ENCODE measurements around the gene PTPRD.
"Not testable (repeated sequence)": the region's sequence is repeated elsewhere in the genome, so short reads cannot be mapped to it uniquely, and the experiment has no call there.

The PTPRD gene

DNA sequence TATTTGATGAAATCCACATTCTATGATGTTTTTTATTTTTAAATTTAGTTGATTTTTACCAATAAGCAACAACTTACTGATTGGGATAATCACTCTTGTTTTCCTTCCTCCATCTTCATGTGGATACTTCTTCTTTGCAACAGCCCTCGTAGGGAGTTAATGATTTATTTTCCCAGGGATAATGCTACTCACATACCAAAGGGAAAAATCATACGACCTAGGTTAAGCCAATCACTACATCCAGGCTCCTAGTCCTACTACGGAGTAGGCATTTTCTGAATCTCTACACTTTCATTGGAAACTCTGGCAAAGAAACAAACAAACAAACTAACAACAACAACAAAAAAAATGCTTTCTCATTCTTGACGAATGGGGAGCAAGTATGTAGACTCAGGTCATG lies 663.4 kb downstream of the PTPRD start:
- no peaks in the 10 kb centered on the region for H3K9me3 ChIP-seq (ENCODE audit: control insufficient read depth, insufficient read depth, low read length)
- no peaks in the 10 kb centered on the region for H3K27me3 ChIP-seq (ENCODE audit: control insufficient read depth, insufficient read depth, low read length)
- H3K36me3 ChIP-seq (ENCODE audit: control insufficient read depth, insufficient read depth, low read length), result no peaks in the 10 kb centered on the region
- no peaks in the 10 kb centered on the region for H3K4me1 ChIP-seq (ENCODE audit: control insufficient read depth, insufficient read depth, low read length)
- H3K4me3 ChIP-seq (ENCODE audit: low read depth, low read length), result no peak overlapping the region
- H3K9ac ChIP-seq (ENCODE audit: low read depth, low read length), result no peak overlapping the region

DNA sequence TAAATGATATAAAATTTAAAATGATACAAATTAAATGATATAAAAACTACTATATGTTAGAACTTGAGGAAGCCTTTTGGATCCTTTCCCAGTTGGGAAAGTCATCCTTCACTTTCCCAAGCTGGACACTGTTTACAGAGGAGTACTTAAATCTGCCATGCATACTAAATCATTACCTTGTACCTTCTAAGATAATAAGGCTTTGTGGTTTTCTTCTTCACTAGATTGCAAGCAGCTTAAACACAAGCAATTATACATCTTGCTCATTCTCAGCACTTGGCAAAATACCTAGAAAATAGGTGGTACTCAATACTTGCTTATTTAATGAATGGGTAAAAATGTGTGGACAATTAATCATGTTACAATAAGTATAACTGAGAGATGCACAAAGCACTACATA lies 666.8 kb downstream of the PTPRD start:
- Histone ChIP-seq H3K36me3 (ENCODE audit: control insufficient read depth, insufficient read depth, low read length) (no peaks in the 10 kb centered on the region), H3K4me3 (ENCODE audit: low read depth, low read length) (no peak overlapping the region)

GRCh38 chr9:9942764-9943424 lies 669.9 kb downstream of the PTPRD start:
- Histone ChIP-seq H3K4me1 (ENCODE audit: control insufficient read depth, insufficient read depth, low read length) (no peaks in the 10 kb centered on the region), H3K4me3 (ENCODE audit: low read depth, low read length) (no peak overlapping the region), H3K9ac (ENCODE audit: low read depth, low read length) (no peak overlapping the region), H3K27me3 (ENCODE audit: control insufficient read depth, insufficient read depth, low read length) (no peaks in the 10 kb centered on the region), H3K36me3 (ENCODE audit: control insufficient read depth, insufficient read depth, low read length) (no peaks in the 10 kb centered on the region), H3K9me3 (ENCODE audit: control insufficient read depth, insufficient read depth, low read length) (no peaks in the 10 kb centered on the region)

More for the DNA sequence above, 666.8 kb downstream of the PTPRD start:
- no peaks in the 10 kb centered on the region for H3K4me1 ChIP-seq (ENCODE audit: control insufficient read depth, insufficient read depth, low read length)
- no peaks in the 10 kb centered on the region for H3K9me3 ChIP-seq (ENCODE audit: control insufficient read depth, insufficient read depth, low read length)
- H3K27me3 ChIP-seq (ENCODE audit: control insufficient read depth, insufficient read depth, low read length), result no peaks in the 10 kb centered on the region
- H3K9ac ChIP-seq (ENCODE audit: low read depth, low read length), result no peak overlapping the region

- Histone ChIP-seq H3K9ac (ENCODE audit: low read depth, low read length) (no peak overlapping the region), H3K27me3 (ENCODE audit: control insufficient read depth, insufficient read depth, low read length) (no peaks in the 10 kb centered on the region), H3K4me3 (ENCODE audit: low read depth, low read length) (no peak overlapping the region), H3K4me1 (ENCODE audit: control insufficient read depth, insufficient read depth, low read length) (no peaks in the 10 kb centered on the region), H3K9me3 (ENCODE audit: control insufficient read depth, insufficient read depth, low read length) (no peaks in the 10 kb centered on the region), H3K36me3 (ENCODE audit: control insufficient read depth, insufficient read depth, low read length) (no peaks in the 10 kb centered on the region)
Observed at GRCh38 chr9:9938432-9938831, 674.4 kb downstream of the PTPRD start.

DNA sequence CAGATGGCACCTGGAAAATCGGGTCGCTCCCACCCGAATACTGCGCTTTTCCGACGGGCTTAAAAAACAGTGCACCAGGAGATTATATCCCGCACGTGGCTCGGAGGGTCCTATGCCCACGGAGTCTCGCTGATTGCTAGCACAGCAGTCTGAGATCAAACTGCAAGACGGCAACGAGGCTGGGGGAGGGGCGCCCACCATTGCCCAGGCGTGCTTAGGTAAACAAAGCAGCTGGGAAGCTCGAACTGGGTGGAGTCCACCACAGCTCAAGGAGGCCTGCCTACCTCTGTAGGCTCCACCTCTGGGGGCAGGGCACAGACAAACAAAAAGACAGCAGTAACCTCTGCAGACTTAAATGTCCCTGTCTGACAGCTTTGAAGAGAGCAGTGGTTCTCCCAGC lies 681.3 kb downstream of the PTPRD start:
- not testable (repeated sequence) for H3K9ac ChIP-seq (ENCODE audit: low read depth, low read length); H3K27me3 ChIP-seq (ENCODE audit: control insufficient read depth, insufficient read depth, low read length); H3K4me1 ChIP-seq (ENCODE audit: control insufficient read depth, insufficient read depth, low read length); H3K36me3 ChIP-seq (ENCODE audit: control insufficient read depth, insufficient read depth, low read length); H3K4me3 ChIP-seq (ENCODE audit: low read depth, low read length); H3K9me3 ChIP-seq (ENCODE audit: control insufficient read depth, insufficient read depth, low read length)

- no peak overlapping the region for H3K4me3 ChIP-seq (ENCODE audit: low read depth, low read length)
- H3K36me3 ChIP-seq (ENCODE audit: control insufficient read depth, insufficient read depth, low read length), result no peaks in the 10 kb centered on the region
- no peaks in the 10 kb centered on the region for H3K4me1 ChIP-seq (ENCODE audit: control insufficient read depth, insufficient read depth, low read length)
- no peaks in the 10 kb centered on the region for H3K9me3 ChIP-seq (ENCODE audit: control insufficient read depth, insufficient read depth, low read length)
- no peaks in the 10 kb centered on the region for H3K27me3 ChIP-seq (ENCODE audit: control insufficient read depth, insufficient read depth, low read length)
- no peak overlapping the region for H3K9ac ChIP-seq (ENCODE audit: low read depth, low read length)
Observed at GRCh38 chr9:9924376-9924775, 688.4 kb downstream of the PTPRD start.

DNA sequence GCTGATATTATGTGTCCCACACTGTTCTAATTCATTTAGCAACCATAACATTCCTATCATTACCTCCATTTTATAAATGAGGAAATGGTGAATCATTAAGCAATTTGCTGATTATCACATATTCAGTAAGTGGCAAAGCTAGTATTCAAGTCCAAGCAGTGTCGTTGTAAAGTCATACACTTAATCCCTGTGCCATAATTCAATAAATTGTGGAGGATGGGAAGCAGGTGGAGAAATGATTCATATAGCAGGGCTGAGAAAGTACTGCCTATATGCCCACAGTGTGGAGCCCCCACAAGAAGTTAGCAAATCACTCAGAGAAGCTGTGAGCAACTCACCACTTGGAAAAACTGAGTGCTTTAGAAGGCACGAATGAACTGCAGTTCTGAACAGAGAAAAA lies 691.0 kb downstream of the PTPRD start:
- Histone ChIP-seq H3K4me3 (ENCODE audit: low read depth, low read length) (no peak overlapping the region), H3K9ac (ENCODE audit: low read depth, low read length) (no peak overlapping the region), H3K9me3 (ENCODE audit: control insufficient read depth, insufficient read depth, low read length) (no peaks in the 10 kb centered on the region), H3K4me1 (ENCODE audit: control insufficient read depth, insufficient read depth, low read length) (no peaks in the 10 kb centered on the region), H3K36me3 (ENCODE audit: control insufficient read depth, insufficient read depth, low read length) (no peaks in the 10 kb centered on the region), H3K27me3 (ENCODE audit: control insufficient read depth, insufficient read depth, low read length) (no peaks in the 10 kb centered on the region)

- H3K4me3 ChIP-seq (ENCODE audit: low read depth, low read length), result no peak overlapping the region
- no peaks in the 10 kb centered on the region for H3K27me3 ChIP-seq (ENCODE audit: control insufficient read depth, insufficient read depth, low read length)
- H3K36me3 ChIP-seq (ENCODE audit: control insufficient read depth, insufficient read depth, low read length), result no peaks in the 10 kb centered on the region
- no peak overlapping the region for H3K9ac ChIP-seq (ENCODE audit: low read depth, low read length)
- H3K9me3 ChIP-seq (ENCODE audit: control insufficient read depth, insufficient read depth, low read length), result no peaks in the 10 kb centered on the region
- no peaks in the 10 kb centered on the region for H3K4me1 ChIP-seq (ENCODE audit: control insufficient read depth, insufficient read depth, low read length)
Observed at GRCh38 chr9:9920425-9921060, 692.3 kb downstream of the PTPRD start.

- H3K27me3 ChIP-seq (ENCODE audit: control insufficient read depth, insufficient read depth, low read length), result no peaks in the 10 kb centered on the region
- no peak overlapping the region for H3K9ac ChIP-seq (ENCODE audit: low read depth, low read length)
- no peaks in the 10 kb centered on the region for H3K9me3 ChIP-seq (ENCODE audit: control insufficient read depth, insufficient read depth, low read length)
- no peak overlapping the region for H3K4me3 ChIP-seq (ENCODE audit: low read depth, low read length)
- no peaks in the 10 kb centered on the region for H3K36me3 ChIP-seq (ENCODE audit: control insufficient read depth, insufficient read depth, low read length)
- no peaks in the 10 kb centered on the region for H3K4me1 ChIP-seq (ENCODE audit: control insufficient read depth, insufficient read depth, low read length)
Observed at GRCh38 chr9:9919174-9919775, 693.5 kb downstream of the PTPRD start.

DNA sequence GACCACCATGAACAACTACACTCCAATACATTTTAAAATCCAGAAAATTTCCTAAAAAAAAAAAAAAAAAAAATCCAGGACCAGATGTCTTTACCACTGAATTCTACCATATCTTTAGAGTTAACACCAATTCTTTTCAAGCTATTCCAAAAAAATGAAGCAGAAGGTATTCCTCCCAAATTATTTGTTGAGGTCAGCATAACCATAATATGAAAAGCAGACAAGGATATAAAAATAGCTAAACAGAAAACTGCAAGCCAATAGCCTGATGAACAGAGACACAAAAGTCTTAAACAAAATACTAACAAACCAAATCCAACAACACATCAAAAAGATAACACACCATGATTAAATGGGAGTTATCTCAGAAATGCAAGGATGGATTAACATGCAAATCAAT lies 695.4 kb downstream of the PTPRD start:
- no peaks in the 10 kb centered on the region for H3K27me3 ChIP-seq (ENCODE audit: control insufficient read depth, insufficient read depth, low read length)
- no peaks in the 10 kb centered on the region for H3K36me3 ChIP-seq (ENCODE audit: control insufficient read depth, insufficient read depth, low read length)
- no peaks in the 10 kb centered on the region for H3K9me3 ChIP-seq (ENCODE audit: control insufficient read depth, insufficient read depth, low read length)
- no peaks in the 10 kb centered on the region for H3K4me1 ChIP-seq (ENCODE audit: control insufficient read depth, insufficient read depth, low read length)
- no peak overlapping the region for H3K4me3 ChIP-seq (ENCODE audit: low read depth, low read length)
- H3K9ac ChIP-seq (ENCODE audit: low read depth, low read length), result no peak overlapping the region

- no peak overlapping the region for H3K9ac ChIP-seq (ENCODE audit: low read depth, low read length)
- no peaks in the 10 kb centered on the region for H3K4me1 ChIP-seq (ENCODE audit: control insufficient read depth, insufficient read depth, low read length)
- H3K4me3 ChIP-seq (ENCODE audit: low read depth, low read length), result no peak overlapping the region
- no peaks in the 10 kb centered on the region for H3K9me3 ChIP-seq (ENCODE audit: control insufficient read depth, insufficient read depth, low read length)
- no peaks in the 10 kb centered on the region for H3K27me3 ChIP-seq (ENCODE audit: control insufficient read depth, insufficient read depth, low read length)
- H3K36me3 ChIP-seq (ENCODE audit: control insufficient read depth, insufficient read depth, low read length), result no peaks in the 10 kb centered on the region
Observed at GRCh38 chr9:9914174-9914573, 698.6 kb downstream of the PTPRD start.

DNA sequence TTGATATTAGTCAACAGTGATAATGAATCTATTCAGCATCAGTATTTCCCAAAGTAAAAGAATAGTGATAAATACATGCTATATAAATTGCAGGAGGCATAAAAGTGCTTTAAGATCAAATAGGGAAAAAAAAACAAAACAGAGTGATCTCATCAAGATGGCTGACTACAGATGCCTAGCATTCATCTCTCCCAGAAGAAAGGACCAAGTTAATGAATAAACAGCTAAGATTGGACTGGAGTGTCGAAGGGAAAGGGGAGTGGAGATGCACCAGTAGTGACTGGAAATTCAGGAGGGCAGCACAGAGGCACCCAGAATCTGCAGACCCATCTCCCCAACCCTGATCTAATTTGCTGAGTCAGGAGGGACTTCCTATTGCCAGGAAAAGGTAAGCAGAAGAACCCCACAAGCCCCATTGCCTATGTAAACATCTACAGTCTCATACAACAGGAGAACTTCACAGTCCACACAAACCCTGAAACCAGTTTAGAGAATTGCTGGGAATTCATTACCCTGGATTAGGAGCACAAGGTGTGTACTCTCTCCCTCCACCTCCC lies 699.4 kb downstream of the PTPRD start:
- no peaks in the 10 kb centered on the region for H3K36me3 ChIP-seq (ENCODE audit: control insufficient read depth, insufficient read depth, low read length)
- H3K27me3 ChIP-seq (ENCODE audit: control insufficient read depth, insufficient read depth, low read length), result no peaks in the 10 kb centered on the region
- H3K9me3 ChIP-seq (ENCODE audit: control insufficient read depth, insufficient read depth, low read length), result no peaks in the 10 kb centered on the region
- H3K4me3 ChIP-seq (ENCODE audit: low read depth, low read length), result no peak overlapping the region
- H3K4me1 ChIP-seq (ENCODE audit: control insufficient read depth, insufficient read depth, low read length), result no peaks in the 10 kb centered on the region
- H3K9ac ChIP-seq (ENCODE audit: low read depth, low read length), result no peak overlapping the region
